GM12892 (cell line): ENCODE results near the gene MACROD1.

Source experiments
- POLR2A ChIP-seq: IDR thresholded peaks from 2 replicates; pipeline ENCODE4 v1.6.1; 2011; ENCODE audit warnings: low read depth, low read length, control low read depth
- POLR2AphosphoS5 ChIP-seq: IDR thresholded peaks from 2 replicates; pipeline ENCODE4 v1.6.1; 2011; ENCODE audit warnings: low read depth, low read length, control low read depth
- TAF1 ChIP-seq: IDR thresholded peaks from 2 replicates; pipeline ENCODE4 v1.6.1; 2011; ENCODE audit warnings: low read depth, mild to moderate bottlenecking, control low read depth, low read length, borderline replicate concordance

DNA sequence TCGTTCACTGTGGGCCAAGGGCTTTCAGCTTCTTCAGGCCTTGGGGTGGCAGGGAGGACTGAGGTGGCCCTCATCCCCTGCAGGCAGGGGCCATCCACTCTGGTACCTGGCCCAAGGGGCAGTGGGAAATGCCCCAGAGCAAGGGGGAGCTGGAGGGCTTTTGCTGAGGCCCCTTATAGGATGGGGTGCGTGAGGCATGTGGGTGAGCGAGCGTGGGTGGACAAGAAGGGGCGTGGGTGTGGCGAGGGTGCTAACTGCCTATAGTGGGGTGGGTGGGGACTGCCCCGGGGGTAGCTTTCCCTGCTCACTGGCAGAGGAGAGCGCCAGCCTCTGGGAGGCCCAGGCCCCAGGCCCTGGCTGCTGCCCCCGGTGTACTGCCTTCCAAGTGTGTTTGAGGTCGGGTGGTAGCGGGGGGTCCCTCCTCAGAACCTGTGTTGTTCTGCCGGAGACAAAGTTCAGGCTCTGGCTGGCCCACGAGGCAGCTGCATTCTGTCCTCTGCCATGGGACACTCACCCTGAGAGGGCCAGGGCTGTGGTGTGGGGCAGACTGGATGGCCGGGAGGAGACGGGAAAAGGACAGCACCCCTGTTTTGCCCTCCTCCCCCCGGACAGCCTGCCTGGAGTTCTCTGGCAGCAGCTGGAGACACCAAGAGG lies 126.8 kb downstream of the MACROD1 start:
- TF ChIP-seq POLR2AphosphoS5 (no peak), POLR2A (no peak), TAF1 (no peak)
